NCI-H1417 treated with DMSO at 0.1 percent for 48 hours (cell line): ENCODE data around the gene MUSK.
"Not testable (repeated sequence)": the region's sequence is repeated elsewhere in the genome, so short reads cannot be mapped to it uniquely, and the experiment has no call there.

Source experiments
- DNase-seq: peaks from one replicate; lab custom pipeline; 2025; lab: John Stamatoyannopoulos, UW

MUSK gene

DNA sequence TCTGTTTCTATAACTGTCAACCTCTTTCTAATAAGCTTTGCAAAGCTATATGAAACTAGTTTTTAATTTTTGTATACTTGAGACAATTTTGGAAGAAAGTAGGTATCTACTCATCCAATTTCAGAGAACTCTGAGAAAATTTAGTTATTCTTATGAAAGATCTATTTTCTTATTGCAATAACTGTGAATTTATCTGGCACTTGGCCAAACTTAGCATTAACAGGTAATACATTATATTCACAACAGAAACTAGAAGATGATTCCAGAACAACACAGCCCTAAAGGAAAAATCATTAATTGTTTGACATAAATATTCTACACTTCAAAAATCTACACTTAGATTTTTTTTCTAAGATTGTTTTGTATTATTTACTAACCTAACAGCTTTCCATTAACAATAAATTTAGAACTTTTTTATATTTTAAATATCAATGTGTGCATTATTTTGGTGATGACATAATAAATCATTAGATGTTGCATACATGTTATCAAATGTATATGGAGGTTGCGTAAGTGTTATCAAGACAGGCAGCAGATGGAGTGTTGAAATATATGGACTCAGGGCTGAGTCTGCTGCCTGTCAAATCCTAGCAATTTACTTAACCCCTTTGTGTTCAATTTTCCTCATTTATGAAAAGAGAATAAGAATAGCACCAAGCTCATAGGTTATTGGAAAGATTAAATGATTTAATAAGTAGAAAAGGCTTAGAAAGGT is 141.8 kb downstream of the MUSK start:
- no peak for DNase-seq

DNA sequence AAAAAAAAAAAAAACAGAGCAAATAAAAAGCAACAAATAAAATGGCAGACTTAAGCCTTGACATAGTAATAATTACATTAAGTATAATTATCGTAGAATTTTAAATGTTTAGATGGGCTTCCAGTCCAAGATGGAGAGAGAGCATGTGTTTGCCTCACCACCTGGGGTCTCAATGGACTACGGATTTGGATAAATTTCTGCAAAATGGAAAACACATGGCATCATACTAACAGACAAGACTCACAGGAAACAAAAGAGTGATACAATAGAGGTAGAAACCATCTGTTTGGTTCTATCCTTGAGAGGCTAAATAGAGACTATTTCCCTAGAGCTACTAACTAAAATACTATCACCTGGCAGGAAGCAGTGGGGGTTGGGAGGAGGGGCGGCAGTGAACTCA is 144.3 kb downstream of the MUSK start:
- DNase-seq: no peak

DNA sequence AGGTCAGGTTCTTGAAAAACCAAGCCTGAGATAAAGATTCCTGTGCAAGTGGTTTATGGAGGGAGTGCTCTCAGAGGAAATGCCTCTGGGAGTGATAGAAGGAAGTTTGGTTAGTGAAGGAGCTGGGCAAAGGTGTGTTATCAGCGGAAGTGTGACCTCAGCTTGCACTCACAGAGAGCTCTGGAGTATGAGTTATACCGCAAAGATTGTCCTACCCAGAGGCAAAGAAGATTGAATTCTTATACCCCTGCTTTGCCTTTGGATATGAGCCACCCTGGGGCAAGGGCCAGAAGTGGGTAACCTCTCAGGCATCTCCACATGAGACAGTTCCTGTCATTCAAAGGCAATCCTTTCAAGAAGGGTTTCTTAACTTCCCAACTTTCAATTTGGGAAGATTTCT is 145.6 kb downstream of the MUSK start:
- DNase-seq: no peak

DNA sequence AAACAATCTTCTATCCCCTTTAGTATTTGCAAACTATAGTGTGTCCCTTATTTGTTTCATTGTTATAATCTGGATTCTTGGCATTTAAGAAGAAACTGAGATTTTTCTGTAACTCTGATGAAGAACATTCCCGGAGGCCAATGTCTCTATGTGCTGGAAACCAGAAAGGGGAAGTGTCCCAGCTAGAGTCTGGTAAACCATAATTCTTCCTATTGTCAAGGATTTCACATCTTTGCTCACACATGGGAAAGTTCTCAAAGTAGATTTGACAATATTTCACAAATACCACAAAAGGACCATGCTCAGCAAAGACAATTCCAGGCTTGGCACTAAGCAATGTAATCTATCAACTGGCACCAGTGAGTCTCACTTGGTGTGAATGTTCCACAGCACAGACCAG is 146.8 kb downstream of the MUSK start:
- DNase-seq: no peak

DNA sequence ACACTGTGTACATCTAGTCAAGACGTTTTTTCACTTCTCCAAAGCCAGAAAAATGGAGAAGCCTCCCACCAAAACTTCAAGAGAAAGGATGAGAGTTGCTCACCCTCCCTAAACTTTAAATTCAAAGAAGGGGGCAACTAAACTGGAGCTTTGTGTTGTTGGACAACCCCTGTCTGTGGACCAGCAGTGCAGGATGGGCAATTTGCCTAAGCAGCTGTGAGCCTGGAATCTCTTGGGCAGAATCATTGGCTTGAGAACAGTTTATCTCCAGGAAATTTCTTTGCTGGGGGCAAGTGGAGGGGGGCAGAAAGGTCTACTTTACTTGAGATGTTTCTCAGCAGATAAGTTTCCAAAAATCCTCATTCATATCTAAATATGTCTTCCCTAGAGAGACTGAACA is 151.8 kb downstream of the MUSK start:
- DNase-seq: no peak

DNA sequence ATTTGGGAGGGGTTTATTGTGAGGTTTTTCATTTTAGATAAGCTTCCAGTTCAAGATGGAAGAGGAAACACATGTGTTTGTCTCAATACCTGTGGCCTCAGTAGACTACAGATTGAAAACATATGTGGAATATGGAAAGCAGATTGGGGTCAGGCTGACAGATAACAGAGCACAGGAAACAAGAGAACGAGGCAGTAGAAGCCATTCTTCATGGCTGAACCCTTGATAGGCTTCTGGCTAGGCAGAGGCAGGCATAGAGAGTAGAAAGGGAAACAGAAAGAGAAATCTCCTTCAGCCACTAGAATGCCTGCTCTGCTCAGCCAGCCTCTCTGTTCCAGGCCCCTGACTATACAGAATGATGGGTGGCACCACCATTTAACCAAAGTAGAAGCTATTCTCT is 152.5 kb downstream of the MUSK start:
- no peak for DNase-seq

DNA sequence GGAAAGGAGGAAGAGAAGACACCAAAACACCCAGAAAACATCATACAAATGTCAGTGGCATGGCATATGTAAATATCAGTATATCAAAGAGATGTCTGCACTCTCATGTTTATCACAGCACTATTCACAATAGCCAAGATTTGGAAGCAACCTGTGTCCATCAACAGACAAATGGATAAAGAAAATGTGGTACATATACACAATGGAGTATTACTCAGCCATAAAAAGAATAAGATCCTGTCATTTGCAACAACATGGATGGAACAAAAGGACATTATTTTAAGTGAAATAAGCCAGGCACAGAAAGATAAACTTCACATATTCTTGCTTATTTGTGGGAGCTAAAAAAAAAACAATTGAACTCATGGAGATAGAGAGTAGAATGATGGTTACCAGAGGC is 156.5 kb downstream of the MUSK start:
- not testable (repeated sequence) for DNase-seq

DNA sequence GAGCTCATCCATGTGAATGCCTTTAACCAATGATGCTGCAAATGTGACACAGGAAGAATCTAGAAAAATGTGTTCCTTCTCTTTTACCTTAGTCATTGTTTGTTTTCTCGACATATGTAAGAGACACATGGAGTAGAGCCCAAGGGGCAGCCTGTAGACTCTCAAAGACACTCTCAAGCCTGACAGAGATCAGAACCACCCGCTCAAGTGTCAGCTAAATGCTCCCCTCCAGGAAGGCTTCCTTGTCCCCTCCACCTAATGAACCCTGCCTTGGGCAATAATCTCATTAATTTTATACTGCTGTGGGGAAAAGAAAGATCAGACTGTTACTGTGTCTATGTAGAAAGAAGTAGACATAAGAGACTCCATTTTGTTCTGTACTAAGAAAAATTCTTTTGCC is 157.4 kb downstream of the MUSK start:
- no peak for DNase-seq

DNA sequence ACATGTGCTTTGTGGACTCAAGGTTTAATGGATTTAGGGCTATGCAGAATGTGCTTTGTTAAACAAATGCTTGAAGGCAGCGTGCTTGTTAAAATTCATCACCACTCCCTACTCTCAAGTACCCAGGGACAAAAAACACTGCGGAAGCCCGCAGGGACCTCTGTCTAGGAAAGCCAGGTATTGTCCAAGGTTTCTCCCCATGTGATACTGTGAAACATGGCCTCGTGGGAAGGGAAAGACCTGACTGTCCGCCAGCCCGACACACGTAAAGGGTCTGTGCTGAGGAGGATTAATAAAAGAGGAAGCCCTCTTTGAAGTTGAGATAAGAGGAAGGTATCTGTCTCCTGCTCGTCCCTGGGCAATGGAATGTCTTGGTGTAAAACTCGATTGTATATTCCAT is 157.8 kb downstream of the MUSK start:
- DNase-seq: not testable (repeated sequence)

DNA sequence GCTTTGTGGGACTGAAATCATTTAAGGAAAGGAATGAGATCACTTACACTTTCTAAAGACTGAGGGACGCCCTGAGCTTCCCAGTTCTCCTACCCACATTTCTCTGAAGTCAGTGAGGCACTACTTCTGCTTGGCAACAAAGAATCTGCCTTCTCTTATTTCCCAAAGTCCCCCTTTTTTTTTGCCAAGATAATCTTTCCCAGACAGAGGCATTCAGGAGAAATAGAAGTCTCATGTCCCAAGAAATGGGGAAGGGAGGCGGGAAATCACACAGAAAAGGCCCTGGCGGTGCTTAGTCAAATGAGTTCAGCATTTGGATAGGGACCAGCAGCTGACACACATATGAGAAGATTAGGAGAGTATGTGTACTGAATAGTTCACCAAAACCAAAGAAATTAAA is 159.7 kb downstream of the MUSK start:
- no peak for DNase-seq

DNA sequence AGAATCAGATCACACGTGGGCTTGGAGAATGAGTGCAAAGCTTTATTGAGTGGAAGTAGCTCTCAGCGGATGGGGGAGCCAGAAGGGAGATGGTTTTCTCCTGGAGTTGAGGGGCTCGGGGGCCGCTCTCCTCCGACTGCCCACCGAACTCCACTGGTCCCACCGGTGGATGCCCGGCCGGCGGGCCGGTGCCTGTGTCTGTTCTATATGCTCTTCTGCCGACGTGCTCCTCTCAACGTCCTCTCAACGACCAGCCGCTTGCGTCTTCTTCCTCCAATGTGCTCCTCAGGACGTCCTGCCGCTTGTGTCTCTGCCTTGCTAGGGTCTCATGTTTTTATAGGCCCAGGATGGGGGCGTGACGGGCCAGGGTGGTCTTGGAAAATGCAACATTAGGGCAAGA is 161.9 kb downstream of the MUSK start:
- no peak for DNase-seq

DNA sequence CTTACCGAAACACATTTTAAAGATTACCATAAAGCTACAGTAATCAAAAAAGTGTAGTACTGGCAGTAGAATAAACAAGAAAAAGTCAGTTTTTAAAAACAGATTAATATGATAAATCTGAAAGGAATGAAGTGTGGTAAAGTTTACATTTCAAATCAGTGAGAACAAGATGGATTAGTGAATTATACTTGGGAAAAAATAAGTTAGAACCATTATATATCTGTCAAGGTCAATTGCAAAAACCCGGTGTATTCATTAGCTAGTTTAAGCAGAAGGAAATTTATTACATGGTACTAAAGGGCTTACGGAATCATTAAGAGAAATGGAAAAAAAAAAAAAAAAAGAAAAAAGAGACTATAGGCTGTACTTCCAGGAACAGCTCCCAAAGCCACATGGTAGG is 164.3 kb downstream of the MUSK start:
- DNase-seq: no peak

DNA sequence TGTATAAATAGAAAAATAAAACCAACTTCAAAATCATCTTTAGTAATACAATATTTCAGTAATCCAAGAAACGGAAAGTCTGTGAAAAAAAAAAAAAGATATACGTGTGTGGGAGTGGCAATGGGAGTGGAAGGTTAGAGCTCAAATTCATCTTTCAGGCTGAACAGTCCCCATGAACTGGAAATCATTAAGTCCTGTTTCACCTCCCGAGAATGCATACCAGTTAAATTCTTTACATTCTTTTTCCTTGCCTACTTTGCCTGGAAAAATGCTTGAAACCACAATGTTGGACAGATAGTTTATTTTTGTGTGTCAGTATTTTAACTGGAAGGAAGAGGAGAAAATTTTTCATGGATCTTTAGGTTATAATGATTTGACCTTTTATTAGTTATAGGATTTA is 166.8 kb downstream of the MUSK start:
- no peak for DNase-seq

DNA sequence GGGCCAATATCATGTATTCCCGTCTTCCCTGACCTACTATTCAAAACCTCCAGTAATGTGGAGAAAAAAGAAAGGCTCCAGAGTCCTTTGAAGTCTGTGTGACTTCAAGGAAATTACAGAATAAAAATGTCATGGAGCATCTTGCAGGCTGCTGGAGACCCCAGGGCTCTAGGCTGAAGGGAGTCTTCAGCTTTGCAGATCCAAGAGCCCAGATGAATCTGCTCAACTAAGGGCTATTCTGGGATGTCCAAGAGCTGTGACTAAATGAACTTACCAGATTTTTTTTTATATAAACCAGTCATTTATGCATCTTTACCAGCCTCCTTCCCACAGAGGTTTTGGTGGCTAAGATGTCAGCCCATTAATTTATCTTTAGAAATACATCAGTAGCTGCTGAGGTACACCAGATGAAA is 167.3 kb downstream of the MUSK start:
- no peak for DNase-seq

DNA sequence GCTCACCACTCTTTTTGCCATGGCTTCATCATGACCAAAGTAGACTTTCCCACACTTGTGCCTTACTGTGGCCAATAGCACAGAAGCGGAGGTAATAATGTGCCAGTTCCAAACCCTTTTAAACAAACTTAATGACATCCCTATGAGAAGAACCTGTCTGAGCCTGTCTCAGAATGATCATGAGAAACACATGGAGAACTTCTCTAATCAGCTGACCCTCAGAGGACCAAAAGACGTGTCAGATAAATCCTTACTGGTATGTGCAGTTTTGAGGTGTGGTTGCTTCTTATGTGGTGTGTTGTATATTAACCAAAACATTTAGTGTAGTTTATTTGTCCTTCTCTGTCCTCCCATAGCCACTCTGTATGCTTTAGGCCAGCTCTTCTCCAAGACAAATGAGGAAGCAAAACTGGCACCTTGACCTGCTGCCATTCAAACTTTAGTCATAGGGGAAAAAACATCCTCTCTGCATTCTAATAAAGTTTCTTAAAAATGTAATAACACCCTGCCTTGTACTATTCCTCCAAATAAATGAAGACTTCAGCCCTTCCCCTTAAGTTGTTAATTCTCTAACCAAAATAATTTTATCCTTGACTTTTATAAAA is 168.9 kb downstream of the MUSK start:
- DNase-seq: no peak

DNA sequence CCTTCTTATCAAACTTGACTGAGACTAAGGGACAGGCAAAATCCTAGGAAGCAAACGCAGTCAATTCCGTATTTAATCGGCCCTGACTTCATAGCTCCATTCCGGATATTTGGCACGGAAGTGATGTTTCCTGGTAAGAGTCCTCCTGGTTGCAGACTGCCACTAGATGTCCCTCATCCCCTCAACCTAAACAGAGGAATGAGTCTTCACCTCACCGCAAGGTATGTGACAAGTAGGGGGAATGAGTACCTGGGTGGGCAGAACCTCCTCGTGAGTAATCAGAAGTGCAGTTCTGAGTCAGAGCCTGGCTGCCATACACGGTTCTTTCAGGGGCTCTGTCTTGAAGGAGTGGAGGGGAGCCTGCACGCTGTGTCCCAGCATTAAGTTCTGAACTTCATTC is 173.6 kb downstream of the MUSK start:
- no peak for DNase-seq

DNA sequence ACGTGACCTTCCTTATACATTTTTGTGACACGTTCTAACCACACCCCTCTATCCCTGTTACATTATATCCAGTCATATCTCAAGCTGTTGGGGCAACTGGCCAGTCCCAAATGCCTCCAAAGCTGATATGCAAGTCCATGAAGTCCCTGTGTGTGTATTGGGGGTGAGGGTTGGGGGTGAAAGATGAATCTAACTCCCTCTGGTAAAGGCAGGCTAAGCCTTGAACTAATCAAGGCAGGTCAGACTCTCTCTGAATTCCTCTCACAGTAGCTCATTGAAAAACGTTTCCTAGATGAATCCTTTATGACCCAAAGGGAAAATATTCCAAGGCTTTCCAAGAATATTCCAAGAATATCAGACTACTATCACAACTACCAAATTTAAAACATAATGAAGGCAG is 174.4 kb downstream of the MUSK start:
- DNase-seq: no peak

DNA sequence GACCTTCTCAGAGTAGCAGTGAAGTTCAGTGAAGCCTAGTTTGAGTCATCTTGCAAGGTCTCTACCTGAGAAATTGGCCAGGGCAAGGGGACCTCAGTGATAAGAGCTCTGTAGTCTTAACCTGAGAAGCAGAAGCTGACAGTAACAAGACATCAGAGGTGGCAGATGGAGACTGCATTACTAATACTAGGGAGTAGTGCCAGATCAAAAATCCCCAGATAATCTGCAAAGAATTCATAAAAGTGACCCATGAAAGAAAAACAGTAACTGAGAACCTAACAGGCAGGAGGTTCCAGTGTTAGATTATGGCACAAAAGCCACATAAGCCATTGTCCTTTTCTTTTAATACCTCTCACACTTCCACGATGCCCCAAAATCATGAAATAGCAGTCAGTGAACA is 175.5 kb downstream of the MUSK start:
- no peak for DNase-seq

DNA sequence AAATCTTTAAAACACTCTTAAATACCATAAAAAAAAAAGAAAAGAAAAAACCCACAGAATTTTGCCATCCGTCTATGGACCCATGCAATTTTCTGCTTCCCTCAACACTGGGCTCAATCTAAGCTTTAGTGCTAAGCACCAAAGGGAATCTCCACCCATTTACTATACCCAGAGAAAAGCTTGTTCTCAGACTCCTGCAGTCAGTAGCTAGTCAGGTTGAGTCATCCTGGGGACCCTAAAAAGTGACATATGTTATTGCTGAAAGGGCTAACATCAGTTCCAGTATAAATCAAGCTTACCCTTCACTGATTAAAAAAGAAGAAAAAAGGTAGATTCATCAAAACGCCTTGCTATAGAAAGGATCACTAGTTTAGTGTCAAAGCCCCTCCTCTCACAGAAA is 177.6 kb downstream of the MUSK start:
- DNase-seq: no peak

DNA sequence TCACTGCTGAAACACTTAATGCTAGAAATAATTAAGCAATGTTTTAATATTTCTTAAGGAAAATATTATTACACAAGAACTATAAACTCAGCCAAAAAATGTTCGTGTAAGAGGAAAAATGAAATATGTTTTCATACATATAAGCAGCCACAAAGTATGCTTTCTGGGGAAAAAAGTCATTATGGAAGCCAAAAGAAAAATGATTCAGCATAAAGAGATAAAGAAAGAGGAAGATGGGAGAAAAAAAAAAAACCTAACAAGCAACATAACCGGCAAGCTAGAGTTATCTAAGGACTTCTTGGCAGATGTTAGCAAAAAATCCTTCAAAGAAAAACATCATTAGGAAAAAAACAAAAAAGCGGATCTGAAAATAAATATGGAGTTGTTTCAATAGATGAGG is 179.1 kb downstream of the MUSK start:
- DNase-seq: no peak

DNA sequence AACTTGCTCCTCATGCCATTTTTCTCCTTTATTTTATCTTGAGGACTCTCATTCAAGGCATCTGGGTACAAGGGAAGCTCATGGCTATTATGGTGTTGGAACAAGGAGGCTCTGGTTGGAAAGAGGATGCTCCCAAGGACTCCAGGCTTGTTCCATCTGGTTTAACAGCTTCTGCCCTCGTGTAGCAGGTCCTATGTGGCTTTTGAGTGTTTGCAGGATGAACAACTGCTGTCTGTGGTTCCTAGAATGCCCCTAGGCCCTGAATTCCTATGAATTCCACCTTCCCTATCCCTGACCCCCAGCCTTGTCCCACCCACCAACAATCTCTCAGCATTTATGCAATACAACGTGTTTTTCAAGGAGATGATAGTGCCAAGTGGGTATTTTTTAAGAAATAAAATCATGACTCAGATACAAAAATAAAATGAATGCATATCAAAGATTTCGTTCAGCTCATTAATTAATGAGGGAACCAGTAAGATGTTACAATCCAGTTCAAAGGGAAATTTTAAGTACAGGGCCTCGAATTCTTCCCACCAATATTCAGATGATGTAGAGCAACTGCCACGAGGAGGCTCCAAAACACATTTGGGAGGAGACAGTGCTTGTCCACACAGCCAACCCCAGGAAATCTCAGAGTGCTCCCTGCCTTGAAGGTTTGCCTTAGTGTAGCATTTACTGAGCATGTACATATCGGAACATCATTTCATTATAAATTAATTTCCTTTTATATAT is 182.0 kb downstream of the MUSK start:
- DNase-seq: no peak
